HepG2 (cell line): ENCODE data around the gene MICA. TPM values are rescaled to one million over a fixed set of nuclear protein-coding genes. Genes with fewer than 3 reads are reported as not detected.

Source experiments
- BRD4 ChIP-seq: sonication (generic); formaldehyde crosslinking; IDR thresholded peaks from 2 replicates; pipeline ENCODE4 v1.4.0; 2020; ENCODE audit warnings: missing genetic modification reagents
- DR1 ChIP-seq: sonication (generic); formaldehyde crosslinking; IDR thresholded peaks from 2 replicates; pipeline ENCODE4 v1.8.0; 2021; ENCODE audit warnings: mild to moderate bottlenecking, missing genetic modification reagents, inconsistent platforms
- GATAD2A ChIP-seq: IDR thresholded peaks from 2 replicates; pipeline ENCODE4 v1.6.1; 2016
- JARID2 ChIP-seq: sonication (generic); formaldehyde crosslinking; IDR thresholded peaks from 2 replicates; pipeline ENCODE4 v1.8.1; 2023; ENCODE audit warnings: missing genetic modification reagents, inconsistent platforms; ENCODE audit not compliant: insufficient replicate concordance
- PRDM10 ChIP-seq: sonication (generic); formaldehyde crosslinking; IDR thresholded peaks from 2 replicates; pipeline ENCODE4 v1.4.0; 2020; ENCODE audit warnings: low read depth, missing genetic modification reagents
- ZFP62 ChIP-seq: sonication (generic); formaldehyde crosslinking; IDR thresholded peaks from 2 replicates; pipeline ENCODE4 v1.4.0; 2020; ENCODE audit warnings: missing genetic modification reagents
- ZMYM2 ChIP-seq: sonication (generic); formaldehyde crosslinking; IDR thresholded peaks from 2 replicates; pipeline ENCODE4 v1.8.0; 2022; ENCODE audit warnings: mild to moderate bottlenecking, missing genetic modification reagents
- ZNF34 ChIP-seq: sonication (generic); formaldehyde crosslinking; IDR thresholded peaks from 2 replicates; pipeline ENCODE4 v1.4.0; 2020; ENCODE audit warnings: mild to moderate bottlenecking, missing genetic modification reagents, borderline replicate concordance
- ZNF431 ChIP-seq: sonication (generic); formaldehyde crosslinking; IDR thresholded peaks from 2 replicates; pipeline ENCODE4 v1.9.0; 2022; ENCODE audit warnings: missing genetic modification reagents, low read depth, mild to moderate bottlenecking, borderline replicate concordance
- polyA plus RNA-seq, 8 experiments: library from polyadenylated mRNA; depleted of rRNA in 3 of 8; stranded (reverse) in 7 of 8; unstranded in 1 of 8; fragments of >200 nt; fragmentation: Illumina TruSeq in 4 of 8; extraction: Trizol in 4 of 8; gene quantifications; 2 replicates each; pipeline versions ENCODE4 v1.2.1 to v1.2.3, GENCODE V29; 2011 to 2016; ENCODE audit warnings: low read depth in 4 of 8, missing spikeins in 1 of 8, mixed read lengths in 1 of 8; ENCODE audit not compliant: insufficient read depth in 1 of 8
- total RNA-seq, 5 experiments: library from RNA; depleted of rRNA; stranded (reverse); fragments of >200 nt; fragmentation: Illumina TruSeq; extraction: Trizol; gene quantifications; 2 replicates each; pipeline ENCODE4 v1.2.3, GENCODE V29; 2016; ENCODE audit warnings: low read depth in 1 of 5
- TF ChIP-seq, protein P1 (sequence below): sonication (generic); formaldehyde crosslinking; IDR thresholded peaks from 2 replicates; pipeline ENCODE4 v1.4.0; 2020; ENCODE audit warnings: mild to moderate bottlenecking, missing genetic modification reagents

Gene MICA
- total and polyA plus RNA-seq, 2 of the 13 experiments (the other 11 are each of a cell fraction or from before 2014, with no cell fraction given): 21.6 to 38.1 TPM

DNA sequence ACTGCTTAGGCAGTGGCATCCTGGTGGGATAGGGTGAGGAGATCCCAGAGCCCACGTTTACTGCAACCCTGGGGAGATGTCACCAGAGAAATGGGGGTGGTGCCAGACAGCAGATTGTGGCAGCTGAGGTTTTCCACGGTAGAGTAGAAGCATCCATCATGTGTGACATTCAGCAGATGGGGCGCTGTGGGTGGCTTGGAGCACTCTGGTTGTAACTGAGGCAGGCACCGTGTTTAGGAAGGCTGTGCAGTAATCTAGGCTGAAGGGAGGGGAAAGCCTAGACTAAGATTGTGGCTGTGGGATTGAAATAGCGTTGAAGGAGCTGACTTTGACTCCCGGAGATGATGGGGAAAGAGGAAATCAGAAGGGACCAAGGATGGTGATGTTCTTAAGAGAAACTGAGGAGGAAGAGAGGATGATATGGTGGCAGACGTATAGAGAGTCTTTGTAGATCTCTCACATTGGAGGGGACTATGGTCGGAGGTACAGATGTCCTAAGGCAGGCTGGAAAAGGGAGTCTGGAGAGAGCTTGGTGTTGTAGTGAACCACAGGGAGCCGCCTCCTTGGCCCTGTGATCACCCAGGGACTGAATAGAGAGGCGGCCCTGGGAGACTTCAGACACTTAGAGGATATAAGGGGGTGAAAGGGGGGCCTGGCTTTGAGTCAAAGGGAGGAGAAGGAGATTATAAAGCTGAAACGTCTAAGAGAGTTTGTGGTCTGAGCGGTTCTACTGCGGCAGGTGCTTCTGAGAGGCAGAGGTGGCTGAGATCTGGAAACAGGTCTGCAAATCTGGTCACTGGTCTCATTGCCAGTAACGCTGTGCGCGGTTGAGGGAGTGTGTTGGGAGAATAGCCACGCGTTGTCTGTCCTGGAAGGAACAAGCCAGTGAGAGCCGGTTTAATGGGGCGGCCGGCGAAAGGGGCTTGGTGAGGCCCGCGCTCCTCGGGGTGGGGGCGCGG, 792 bp upstream of the MICA start (continued):
- TF ChIP-seq, protein P1, sequence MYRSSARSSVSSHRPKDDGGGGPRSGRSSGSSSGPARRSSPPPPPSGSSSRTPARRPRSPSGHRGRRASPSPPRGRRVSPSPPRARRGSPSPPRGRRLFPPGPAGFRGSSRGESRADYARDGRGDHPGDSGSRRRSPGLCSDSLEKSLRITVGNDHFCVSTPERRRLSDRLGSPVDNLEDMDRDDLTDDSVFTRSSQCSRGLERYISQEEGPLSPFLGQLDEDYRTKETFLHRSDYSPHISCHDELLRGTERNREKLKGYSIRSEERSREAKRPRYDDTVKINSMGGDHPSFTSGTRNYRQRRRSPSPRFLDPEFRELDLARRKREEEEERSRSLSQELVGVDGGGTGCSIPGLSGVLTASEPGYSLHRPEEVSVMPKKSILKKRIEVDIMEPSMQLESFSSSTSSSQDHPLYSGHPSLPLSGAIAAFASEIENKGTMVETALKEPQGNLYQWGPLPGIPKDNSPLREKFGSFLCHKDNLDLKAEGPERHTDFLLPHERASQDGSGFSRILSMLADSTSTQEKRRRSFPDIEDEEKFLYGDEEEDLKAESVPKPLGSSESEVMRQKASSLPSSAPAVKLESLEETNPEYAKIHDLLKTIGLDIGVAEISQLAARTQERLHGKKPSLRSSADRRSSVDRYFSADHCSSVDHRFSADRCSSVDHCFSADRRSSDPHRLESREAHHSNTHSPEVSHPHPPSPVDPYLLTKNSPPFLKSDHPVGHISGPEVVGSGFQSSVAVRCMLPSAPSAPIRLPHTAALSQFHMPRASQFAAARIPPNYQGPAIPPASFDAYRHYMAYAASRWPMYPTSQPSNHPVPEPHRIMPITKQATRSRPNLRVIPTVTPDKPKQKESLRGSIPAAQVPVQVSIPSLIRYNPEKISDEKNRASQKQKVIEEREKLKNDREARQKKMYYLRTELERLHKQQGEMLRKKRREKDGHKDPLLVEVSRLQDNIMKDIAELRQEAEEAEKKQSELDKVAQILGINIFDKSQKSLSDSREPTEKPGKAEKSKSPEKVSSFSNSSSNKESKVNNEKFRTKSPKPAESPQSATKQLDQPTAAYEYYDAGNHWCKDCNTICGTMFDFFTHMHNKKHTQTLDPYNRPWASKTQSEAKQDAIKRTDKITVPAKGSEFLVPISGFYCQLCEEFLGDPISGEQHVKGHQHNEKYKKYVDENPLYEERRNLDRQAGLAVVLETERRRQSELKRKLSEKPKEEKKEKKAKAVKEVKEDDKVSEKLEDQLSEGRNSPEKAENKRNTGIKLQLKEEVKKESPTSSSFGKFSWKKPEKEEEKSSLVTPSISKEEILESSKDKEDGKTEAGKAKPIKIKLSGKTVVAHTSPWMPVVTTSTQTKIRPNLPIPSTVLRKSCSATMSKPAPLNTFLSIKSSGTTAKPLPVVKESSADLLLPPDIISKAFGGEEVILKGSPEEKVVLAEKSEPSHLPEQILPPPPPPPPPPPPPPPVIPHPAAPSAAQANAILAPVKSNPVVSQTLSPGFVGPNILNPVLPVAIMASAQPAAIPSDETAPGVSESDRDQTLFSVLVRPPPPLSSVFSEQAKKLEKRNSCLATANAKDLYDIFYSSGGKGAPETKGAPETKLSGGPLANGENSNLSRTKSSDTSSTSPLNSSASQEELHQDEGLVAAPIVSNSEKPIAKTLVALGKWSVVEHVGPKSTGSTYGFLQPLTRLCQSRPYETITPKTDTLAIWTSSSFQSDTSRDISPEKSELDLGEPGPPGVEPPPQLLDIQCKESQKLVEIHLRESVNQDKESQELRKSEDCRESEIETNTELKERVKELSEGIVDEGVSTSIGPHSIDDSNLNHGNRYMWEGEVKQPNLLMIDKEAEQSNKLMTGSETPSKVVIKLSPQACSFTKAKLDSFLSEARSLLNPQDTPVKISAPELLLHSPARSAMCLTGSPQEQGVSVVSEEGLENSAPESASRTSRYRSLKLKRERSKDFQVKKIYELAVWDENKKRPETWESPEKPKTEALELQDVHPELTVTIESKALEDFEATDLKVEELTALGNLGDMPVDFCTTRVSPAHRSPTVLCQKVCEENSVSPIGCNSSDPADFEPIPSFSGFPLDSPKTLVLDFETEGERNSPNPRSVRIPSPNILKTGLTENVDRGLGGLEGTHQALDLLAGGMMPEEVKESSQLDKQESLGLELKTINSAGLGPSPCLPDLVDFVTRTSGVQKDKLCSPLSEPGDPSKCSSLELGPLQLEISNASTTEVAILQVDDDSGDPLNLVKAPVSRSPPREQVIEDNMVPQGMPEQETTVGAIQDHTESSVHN: no peak
- TF ChIP-seq ZFP62 (no peak), PRDM10 (CRISPR knock-in tag) (no peak), ZNF34 (CRISPR knock-in tag) (peak; percentile 17; the same call in 1 of the 2 replicates), JARID2 (CRISPR knock-in tag) (no peak), BRD4 (peak; percentile 57; the same call in 1 of the 2 replicates), DR1 (CRISPR knock-in tag) (no peak), GATAD2A (CRISPR knock-in tag) (0 out of 2 replicates have a peak, but pooled peaks have one; percentile 3), ZNF431 (peak; percentile 58; the same call in 1 of the 2 replicates), ZMYM2 (CRISPR knock-in tag) (0 out of 2 replicates have a peak, but pooled peaks have one; percentile 23)
